CD14-positive monocyte (primary cell): Measurements from ENCODE around the gene LPIN1. TPM values are rescaled to one million over a fixed set of nuclear protein-coding genes. Genes with fewer than 3 reads are reported as not detected.
A peak's percentile ranks its signal among the peaks of the same experiment; 100 is the strongest.

Experiments
- DNase-seq, 3 donors: peaks; one replicate each; pipeline ENCODE4 v3.0.0-alpha.2; 2011 to 2022
- H2AFZ ChIP-seq: 2 replicates; pipeline ENCODE4 v1.6.0; 2012; ENCODE audit warnings: mild to moderate bottlenecking, low read depth, low read length, inconsistent platforms; ENCODE audit not compliant: insufficient read depth, poor library complexity, severe bottlenecking
- H3K27ac ChIP-seq, 2 donors: 1 replicate in 1 of 2; 2 replicates in 1 of 2; pipeline ENCODE4 v1.5.1; 2012 to 2013; ENCODE audit warnings: low read length in 2 of 2, control low read depth in 1 of 2, inconsistent platforms in 1 of 2, low read depth in 1 of 2, mild to moderate bottlenecking in 1 of 2
- H3K27me3 ChIP-seq, 2 donors: one replicate each; pipeline versions ENCODE4 v1.6.0 to v1.6.1; 2011 to 2013; ENCODE audit warnings: low read length in 2 of 2; ENCODE audit not compliant: control insufficient read depth in 2 of 2, insufficient read depth in 2 of 2
- H3K36me3 ChIP-seq, 2 donors: replicated peaks in 1 of 2; 1 replicate in 1 of 2; 2 replicates in 1 of 2; pipeline versions ENCODE4 v1.5.1 to v1.6.1; 2012 to 2013; ENCODE audit warnings: low read length in 2 of 2, control low read depth in 1 of 2, inconsistent platforms in 1 of 2, mild to moderate bottlenecking in 1 of 2; ENCODE audit not compliant: insufficient read depth in 2 of 2, control insufficient read depth in 1 of 2
- H3K4me1 ChIP-seq, 2 donors: 1 replicate in 1 of 2; 2 replicates in 1 of 2; pipeline versions ENCODE4 v1.5.1 to v1.6.1; 2012 to 2013; ENCODE audit warnings: low read length in 2 of 2, control low read depth in 1 of 2, inconsistent platforms in 1 of 2, mild to moderate bottlenecking in 1 of 2, moderate library complexity in 1 of 2; ENCODE audit not compliant: insufficient read depth in 2 of 2, control insufficient read depth in 1 of 2
- H3K4me2 ChIP-seq: replicated peaks from 2 replicates; pipeline ENCODE3; 2012; ENCODE audit warnings: low read length, moderate library complexity, mild to moderate bottlenecking; ENCODE audit not compliant: poor library complexity, severe bottlenecking; ENCODE audit errors: extremely low read depth
- H3K4me3 ChIP-seq, 3 experiments: fragments of 200-600 bp in 1 of 3; sonication (generic) in 1 of 3; replicated peaks in 1 of 3; 1 replicate in 2 of 3; 2 replicates in 1 of 3; pipeline ENCODE4 v1.5.1; 2011 to 2013; ENCODE audit warnings: low read length in 3 of 3, mild to moderate bottlenecking in 3 of 3, control low read depth in 2 of 3, low read depth in 2 of 3, inconsistent platforms in 1 of 3, moderate library complexity in 1 of 3
- H3K79me2 ChIP-seq: 2 replicates; pipeline ENCODE4 v1.6.0; 2012; ENCODE audit warnings: mild to moderate bottlenecking, control low read depth, inconsistent platforms, low read length, moderate library complexity; ENCODE audit not compliant: insufficient read depth
- H3K9ac ChIP-seq: 2 replicates; pipeline ENCODE4 v1.6.0; 2017; ENCODE audit warnings: low read length, mild to moderate bottlenecking; ENCODE audit not compliant: insufficient read depth, poor library complexity, severe bottlenecking
- H3K9me3 ChIP-seq, 2 donors: replicated peaks in 1 of 2; 1 replicate in 1 of 2; 2 replicates in 1 of 2; pipeline versions ENCODE4 v1.5.1 to v1.6.1; 2012 to 2013; ENCODE audit warnings: low read length in 2 of 2, control low read depth in 1 of 2; ENCODE audit not compliant: control insufficient read depth in 1 of 2, insufficient read depth in 1 of 2
- H4K20me1 ChIP-seq: 2 replicates; pipeline ENCODE4 v1.6.0; 2012; ENCODE audit warnings: mild to moderate bottlenecking, low read length, control low read depth, moderate library complexity; ENCODE audit not compliant: insufficient read depth
- H3K27ac Mint-ChIP-seq, 7 donors: one replicate each; pipeline ENCODE4 v1.8.0; 2020; ENCODE audit warnings: mild to moderate bottlenecking in 7 of 7, mixed read lengths in 7 of 7, moderate library complexity in 6 of 7, inconsistent platforms in 2 of 7
- H3K27me3 Mint-ChIP-seq, 3 donors: one replicate each; pipeline ENCODE4 v1.8.0; 2021 to 2022; ENCODE audit warnings: low read depth in 3 of 3, mild to moderate bottlenecking in 3 of 3, mixed read lengths in 3 of 3, moderate library complexity in 3 of 3, inconsistent platforms in 1 of 3
- H3K36me3 Mint-ChIP-seq, 2 donors: one replicate each; pipeline ENCODE4 v1.8.0; 2020; ENCODE audit warnings: mixed read lengths in 2 of 2, inconsistent platforms in 1 of 2, mild to moderate bottlenecking in 1 of 2
- H3K4me1 Mint-ChIP-seq: one replicate; pipeline ENCODE4 v1.8.0; 2020; ENCODE audit warnings: mild to moderate bottlenecking, mixed read lengths
- H3K4me3 Mint-ChIP-seq, 2 donors: one replicate each; pipeline ENCODE4 v1.8.0; 2020; ENCODE audit warnings: mild to moderate bottlenecking in 2 of 2, mixed read lengths in 2 of 2, moderate library complexity in 1 of 2
- H3K9me3 Mint-ChIP-seq, 7 donors: one replicate each; pipeline ENCODE4 v1.8.0; 2020 to 2022; ENCODE audit warnings: mixed read lengths in 7 of 7, mild to moderate bottlenecking in 6 of 7, moderate library complexity in 6 of 7, inconsistent platforms in 2 of 7
- CTCF ChIP-seq: fragments of 200-600 bp; IDR thresholded peaks from one replicate; pipeline ENCODE4 v1.8.0; 2022; ENCODE audit warnings: antibody characterized with exemption, mild to moderate bottlenecking
- WGBS: methylation state at CpG from one replicate; pipeline ENCODE4 v1.1.5; 2013; ENCODE audit warnings: missing lambda C conversion rate; ENCODE audit not compliant: insufficient coverage; 5-methylcytosine and 5-hydroxymethylcytosine counted together
- intact Hi-C, 2 donors: fragments of 100-400 bp; cut with micrococcal nuclease; formaldehyde crosslinking; loops; one replicate each; pipeline versions ENCODE4 v1.15.0 to v1.15.1; 2023
- polyA plus RNA-seq, 3 donors: library from polyadenylated mRNA; depleted of rRNA in 1 of 3; unstranded in 2 of 3; stranded (reverse) in 1 of 3; fragments of 300-500 nt in 2 of 3; fragments of >200 nt in 1 of 3; fragmentation: Illumina TruSeq in 2 of 3; gene quantifications; 1 replicate in 2 of 3; 2 replicates in 1 of 3; pipeline ENCODE4 v1.2.3, GENCODE V29; 2012 to 2021

LPIN1 gene
- polyA plus RNA-seq, 3 donors, result 1.8 to 17.6 (median 2.7) TPM

DNA sequence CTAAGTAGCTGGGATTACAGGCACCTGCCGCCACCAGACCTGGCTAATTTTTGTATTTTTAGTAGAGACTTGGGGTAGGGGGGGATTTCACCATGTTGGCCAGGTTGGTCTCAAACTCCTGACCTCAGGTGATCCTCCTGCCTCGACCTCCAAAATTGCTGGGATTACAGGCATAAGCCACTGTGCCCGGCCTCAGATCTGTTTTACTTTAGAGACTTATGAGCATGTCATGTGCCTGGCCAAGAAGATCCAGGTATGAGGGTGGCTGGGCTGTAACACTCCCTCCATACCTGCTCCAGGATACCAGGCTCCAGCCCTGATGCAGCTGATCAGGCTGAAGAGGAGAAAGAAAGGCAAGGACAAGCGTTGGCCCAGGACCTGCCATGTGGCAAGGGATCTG is 125.0 kb downstream of the LPIN1 start:
- TF ChIP-seq CTCF, result no peak
- no peaks in the 10 kb centered on the region for H3K36me3 Mint-ChIP-seq
- H3K4me2 ChIP-seq, result no peak overlapping the region
- no peak overlapping the region for H3K4me3 Mint-ChIP-seq
- H3K27me3 ChIP-seq, result no peaks in the 10 kb centered on the region
- no peaks in the 10 kb centered on the region for H3K36me3 ChIP-seq
- peaks cover 0 to 6% (median 3%) of the 10 kb centered on the region in 3 donors for H3K27me3 Mint-ChIP-seq
- no peak overlapping the region for H3K4me3 ChIP-seq
- no peak overlapping the region for H3K9ac ChIP-seq
- no peak overlapping the region for H3K27ac Mint-ChIP-seq
- DNase-seq, result no peak
- H2AFZ ChIP-seq, result no peak overlapping the region
- no peaks in the 10 kb centered on the region for H3K9me3 ChIP-seq
- H3K4me1 ChIP-seq, result peaks cover 33 to 37% of the 10 kb centered on the region in 2 donors
- intact Hi-C loops, result no loop called here
- peaks cover 46% of the 10 kb centered on the region for H3K4me1 Mint-ChIP-seq
- no peaks in the 10 kb centered on the region for H4K20me1 ChIP-seq
- peaks cover 0 to 3% (median 0%) of the 10 kb centered on the region in 7 donors for H3K9me3 Mint-ChIP-seq
- 75% methylated on average over 2 of the region's 4 CpGs for WGBS
- H3K27ac ChIP-seq, result no peak overlapping the region
- H3K79me2 ChIP-seq, result no peaks in the 10 kb centered on the region

- H4K20me1 ChIP-seq, result no peaks in the 10 kb centered on the region
- peak overlapping the region in 1 of 3 experiments; percentile 63 for H3K4me3 ChIP-seq
- no peak overlapping the region for H3K9ac ChIP-seq
- Mint-ChIP-seq H3K4me1 (peaks cover 46% of the 10 kb centered on the region), H3K9me3 (peaks cover 0 to 3% (median 0%) of the 10 kb centered on the region in 7 donors), H3K36me3 (no peaks in the 10 kb centered on the region), H3K4me3 (no peak overlapping the region), H3K27me3 (peaks cover 0 to 6% (median 3%) of the 10 kb centered on the region in 3 donors), H3K27ac (peak overlapping the region in 5 of 7 donors; percentile 66 to 88 (median 87))
- no peaks in the 10 kb centered on the region for H3K9me3 ChIP-seq
- H3K27me3 ChIP-seq, result no peaks in the 10 kb centered on the region
- intact Hi-C loops, result no loop called here
- no peaks in the 10 kb centered on the region for H3K79me2 ChIP-seq
- 32% methylated on average over 3 of the region's 5 CpGs for WGBS
- peak overlapping the region in 1 of 2 donors; percentile 74 for H3K27ac ChIP-seq
- H2AFZ ChIP-seq, result no peak overlapping the region
- peak; percentile 37 to 73 (median 46) for DNase-seq
- TF ChIP-seq CTCF, result no peak
- H3K36me3 ChIP-seq, result no peaks in the 10 kb centered on the region
- peaks cover 33 to 37% of the 10 kb centered on the region in 2 donors for H3K4me1 ChIP-seq
- peak overlapping the region; percentile 74 for H3K4me2 ChIP-seq
These were observed 126.0 kb downstream of the LPIN1 start for GRCh38 chr2:11872247-11872947.
